NT2/D1 (cell line): ENCODE measurements around the gene PHETA1.

Experiments
- SUZ12 ChIP-seq: IDR thresholded peaks from 2 replicates; pipeline ENCODE4 v1.6.1; 2011; ENCODE audit not compliant: insufficient read length, insufficient read depth; ENCODE audit errors: extremely low read depth
- YY1 ChIP-seq: IDR thresholded peaks from 2 replicates; pipeline ENCODE4 v1.6.1; 2011; ENCODE audit not compliant: insufficient read length, insufficient read depth
- ZNF274 ChIP-seq: IDR thresholded peaks from 2 replicates; pipeline ENCODE4 v1.6.1; 2011; ENCODE audit warnings: mild to moderate bottlenecking, low read depth, low read length

GRCh38 chr12:111313833-111314259, 55.0 kb downstream of the PHETA1 start:
- TF ChIP-seq SUZ12, result no peak
- no peak for TF ChIP-seq YY1
- TF ChIP-seq ZNF274, result no peak
